ENCODE data around the gene ART5. TPM values are rescaled to one million over a fixed set of nuclear protein-coding genes. Genes with fewer than 3 reads are reported as not detected.
"Not testable (repeated sequence)": the region's sequence is repeated elsewhere in the genome, so short reads cannot be mapped to it uniquely, and the experiment has no call there.

Gene ART5
- total RNA-seq, 4 donors from 2014 or later = not detected

GRCh38 chr11:3611976-3612678 is 29.7 kb downstream of the ART5 start:
- no peak overlapping the region for H3K27ac ChIP-seq
- TF ChIP-seq POLR2A (IDR thresholded peaks at IDR 0.05) = no peak
- H3K9me3 ChIP-seq = no peaks in the 10 kb centered on the region
- DNase-seq = no peak
- H3K36me3 ChIP-seq = no peaks in the 10 kb centered on the region
- H3K4me1 ChIP-seq = no peaks in the 10 kb centered on the region
- H3K4me3 ChIP-seq = no peak overlapping the region
- H3K27me3 ChIP-seq = no peaks in the 10 kb centered on the region

GRCh38 chr11:3610846-3611245 is 30.9 kb downstream of the ART5 start:
- no peaks in the 10 kb centered on the region for H3K27me3 ChIP-seq
- no peak for TF ChIP-seq CTCF (IDR thresholded peaks at IDR 0.05)
- TF ChIP-seq POLR2A (IDR thresholded peaks at IDR 0.05) = no peak
- no peaks in the 10 kb centered on the region for H3K36me3 ChIP-seq
- DNase-seq = no peak
- H3K4me3 ChIP-seq = no peak overlapping the region
- H3K27ac ChIP-seq = no peak overlapping the region
- no peaks in the 10 kb centered on the region for H3K4me1 ChIP-seq
- H3K9me3 ChIP-seq = no peaks in the 10 kb centered on the region

- H3K9me3 ChIP-seq = no peaks in the 10 kb centered on the region
- no peaks in the 10 kb centered on the region for H3K4me1 ChIP-seq
- TF ChIP-seq CTCF (IDR thresholded peaks at IDR 0.05) (peak; percentile 60 to 92 (median 84)), POLR2A (IDR thresholded peaks at IDR 0.05) (no peak)
- H3K36me3 ChIP-seq = no peaks in the 10 kb centered on the region
- no peak overlapping the region for H3K27ac ChIP-seq
- no peak overlapping the region for H3K4me3 ChIP-seq
- H3K27me3 ChIP-seq = no peaks in the 10 kb centered on the region
- peak in 1 of 3 donors; percentile 51 for DNase-seq
Measured at GRCh38 chr11:3609416-3610265, 32.2 kb downstream of the ART5 start.

GRCh38 chr11:3605771-3606203 is 36.0 kb downstream of the ART5 start:
- TF ChIP-seq CTCF (IDR thresholded peaks at IDR 0.05) (peak in 2 of 6 experiments; percentile 14 to 19), POLR2A (IDR thresholded peaks at IDR 0.05) (peak in 1 of 2 donors; percentile 37)
- peak overlapping the region in 2 of 4 donors; percentile 54 to 81 for H3K27ac ChIP-seq
- peak in 1 of 3 donors; percentile 57 for DNase-seq
- no peaks in the 10 kb centered on the region for H3K9me3 ChIP-seq
- no peaks in the 10 kb centered on the region for H3K36me3 ChIP-seq
- H3K4me1 ChIP-seq = no peaks in the 10 kb centered on the region
- no peak overlapping the region for H3K4me3 ChIP-seq
- no peaks in the 10 kb centered on the region for H3K27me3 ChIP-seq

GRCh38 chr11:3605283-3605662 is 36.5 kb downstream of the ART5 start:
- peak overlapping the region in 2 of 4 donors; percentile 54 to 81 for H3K27ac ChIP-seq
- no peaks in the 10 kb centered on the region for H3K9me3 ChIP-seq
- no peak for DNase-seq
- no peaks in the 10 kb centered on the region for H3K36me3 ChIP-seq
- no peaks in the 10 kb centered on the region for H3K4me1 ChIP-seq
- no peak overlapping the region for H3K4me3 ChIP-seq
- no peak for TF ChIP-seq CTCF (IDR thresholded peaks at IDR 0.05)
- no peak for TF ChIP-seq POLR2A (IDR thresholded peaks at IDR 0.05)
- H3K27me3 ChIP-seq = no peaks in the 10 kb centered on the region

- Histone ChIP-seq H3K36me3 (no peaks in the 10 kb centered on the region), H3K27ac (no peak overlapping the region), H3K4me3 (no peak overlapping the region), H3K9me3 (no peaks in the 10 kb centered on the region), H3K4me1 (no peaks in the 10 kb centered on the region), H3K27me3 (no peaks in the 10 kb centered on the region)
- TF ChIP-seq CTCF (IDR thresholded peaks at IDR 0.05) = no peak
- no peak for TF ChIP-seq POLR2A (IDR thresholded peaks at IDR 0.05)
- DNase-seq = no peak
Measured at GRCh38 chr11:3604167-3604566, 37.6 kb downstream of the ART5 start.

DNA sequence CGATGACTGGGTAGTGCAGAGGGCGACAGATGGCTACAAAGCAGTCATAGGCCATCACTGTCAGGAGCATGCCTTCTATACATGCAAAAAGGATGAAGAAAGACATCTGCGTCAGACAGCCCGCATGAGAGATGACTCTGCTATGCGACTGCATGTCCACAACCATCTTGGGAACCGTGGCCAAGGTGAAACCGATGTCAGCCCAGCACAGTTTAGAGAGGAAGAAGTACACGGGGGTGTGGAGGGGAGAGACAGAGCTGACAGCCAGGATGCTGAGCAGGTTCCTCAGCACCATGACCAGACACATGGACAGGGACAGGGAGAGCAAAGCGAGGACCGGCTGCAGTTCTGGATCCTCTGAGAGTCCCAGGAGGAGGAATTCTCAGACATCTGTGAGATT is 41.6 kb downstream of the ART5 start:
- not testable (repeated sequence) for H3K4me1 ChIP-seq, H3K27me3 ChIP-seq, H3K27ac ChIP-seq, H3K4me3 ChIP-seq, DNase-seq, H3K36me3 ChIP-seq, H3K9me3 ChIP-seq

DNA sequence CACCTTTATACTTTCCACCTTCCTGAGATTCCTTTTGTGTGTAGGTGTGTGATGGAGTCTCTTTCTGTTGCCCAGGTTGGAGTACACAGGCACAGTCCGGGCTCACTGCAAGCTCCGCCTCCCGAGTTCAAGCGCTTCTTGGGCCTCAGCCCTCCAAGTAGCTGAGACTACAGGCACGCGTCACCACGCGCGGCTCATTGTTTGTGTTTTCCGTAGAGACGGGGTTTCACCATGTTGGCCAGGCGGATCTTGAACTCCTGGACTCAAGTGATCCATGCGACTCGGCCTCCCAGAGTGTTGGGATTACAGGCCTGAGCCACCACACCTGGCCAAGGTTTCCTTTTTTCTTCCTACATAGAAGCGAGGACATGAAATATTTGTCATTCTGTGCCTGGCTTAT is 44.0 kb downstream of the ART5 start:
- not testable (repeated sequence) for H3K9me3 ChIP-seq, H3K4me1 ChIP-seq, H3K4me3 ChIP-seq, H3K36me3 ChIP-seq, H3K27me3 ChIP-seq, DNase-seq, H3K27ac ChIP-seq

- not testable (repeated sequence) for H3K4me1 ChIP-seq, H3K27me3 ChIP-seq, H3K27ac ChIP-seq, H3K36me3 ChIP-seq, H3K4me3 ChIP-seq, H3K9me3 ChIP-seq, DNase-seq
Measured at GRCh38 chr11:3591326-3591725, 50.5 kb downstream of the ART5 start.
